Stimulated activated CD4-positive, alpha-beta T cell treated with anti-CD3 and anti-CD28 coated beads, Interleukin-15, amount 100 ng/mL, for 24 hours (primary cell): ENCODE results near the gene IL33.

ENCODE experiments used
- DNase-seq: peaks from one replicate; pipeline ENCODE4 v3.0.0-alpha.2; 2020

Gene IL33

DNA sequence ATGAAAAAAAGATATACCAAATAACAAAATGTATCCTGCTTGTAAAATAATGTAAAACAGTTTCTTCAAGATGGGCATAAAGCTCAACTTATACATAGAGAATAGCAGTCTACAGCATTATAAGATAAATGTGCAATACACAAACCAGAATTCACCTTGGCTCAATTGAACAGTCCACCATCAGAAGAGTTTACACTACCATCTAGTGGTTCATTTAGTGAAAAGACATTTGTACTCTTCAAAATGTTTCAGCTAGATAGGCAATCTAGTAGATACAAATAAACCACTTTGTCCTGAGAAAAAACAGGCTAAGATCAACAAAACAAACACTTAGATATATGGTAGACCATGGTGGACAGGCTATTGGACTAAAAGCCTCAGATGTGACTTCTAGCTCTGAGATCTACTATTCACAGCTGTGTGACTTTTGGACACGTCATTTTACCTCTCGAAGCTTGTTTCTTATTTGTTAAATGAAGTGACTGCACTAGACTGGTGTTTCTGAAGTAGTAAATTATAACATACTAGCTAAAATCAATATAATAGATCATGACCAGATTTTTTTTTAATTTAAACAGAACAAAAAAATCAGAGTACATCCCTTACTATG lies 90.5 kb downstream of the IL33 start:
- DNase-seq = no peak
